NOMO-1 (cell line): ENCODE results near the gene FAM8A1.
"Not testable (repeated sequence)": the region's sequence is repeated elsewhere in the genome, so short reads cannot be mapped to it uniquely, and the experiment has no call there.

ENCODE experiments used
- DNase-seq, 2 experiments: peaks; one replicate each; lab custom pipeline; 2025; ENCODE audit not compliant: unreplicated experiment in 2 of 2; lab: John Stamatoyannopoulos, UW

The FAM8A1 gene, protein sequence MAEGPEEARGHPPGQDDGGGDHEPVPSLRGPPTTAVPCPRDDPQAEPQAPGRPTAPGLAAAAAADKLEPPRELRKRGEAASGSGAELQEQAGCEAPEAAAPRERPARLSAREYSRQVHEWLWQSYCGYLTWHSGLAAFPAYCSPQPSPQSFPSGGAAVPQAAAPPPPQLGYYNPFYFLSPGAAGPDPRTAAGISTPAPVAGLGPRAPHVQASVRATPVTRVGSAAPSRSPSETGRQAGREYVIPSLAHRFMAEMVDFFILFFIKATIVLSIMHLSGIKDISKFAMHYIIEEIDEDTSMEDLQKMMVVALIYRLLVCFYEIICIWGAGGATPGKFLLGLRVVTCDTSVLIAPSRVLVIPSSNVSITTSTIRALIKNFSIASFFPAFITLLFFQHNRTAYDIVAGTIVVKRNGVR

DNA sequence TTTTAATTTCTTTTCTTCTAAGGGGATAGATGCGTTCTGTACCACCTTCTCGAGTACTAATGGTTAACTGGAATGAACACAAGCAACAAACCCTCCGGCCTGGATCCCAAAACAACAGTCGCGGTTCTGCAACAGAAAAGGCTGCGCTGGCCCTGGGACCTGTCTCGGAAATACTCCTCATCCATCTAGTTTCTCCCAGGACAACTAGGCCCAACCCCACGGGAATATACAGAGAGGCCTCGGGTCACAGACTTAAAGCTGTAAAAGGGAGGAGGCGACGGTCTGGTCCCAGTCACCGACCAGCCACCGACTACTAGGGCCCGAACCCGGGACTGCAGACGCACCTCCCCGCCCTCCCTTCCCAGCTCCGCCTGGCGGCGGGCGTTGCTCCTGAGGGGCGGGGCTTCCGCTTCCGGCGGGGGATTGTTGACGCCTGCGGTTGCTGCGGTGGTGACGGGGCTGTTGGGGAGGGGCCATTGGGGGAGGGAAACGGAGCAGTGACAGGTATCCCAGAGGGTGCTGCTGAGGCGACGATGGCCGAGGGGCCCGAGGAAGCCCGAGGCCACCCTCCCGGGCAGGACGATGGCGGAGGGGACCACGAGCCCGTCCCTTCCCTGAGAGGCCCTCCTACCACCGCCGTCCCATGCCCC, at the start of gene FAM8A1:
Gene FAM8A1, plus strand, starts transcription at position 426 of the 650 bp plus-strand sequence. Its CDS starts 108 bp downstream, at position 534.
- DNase-seq, result peak; percentile 75 to 86

DNA sequence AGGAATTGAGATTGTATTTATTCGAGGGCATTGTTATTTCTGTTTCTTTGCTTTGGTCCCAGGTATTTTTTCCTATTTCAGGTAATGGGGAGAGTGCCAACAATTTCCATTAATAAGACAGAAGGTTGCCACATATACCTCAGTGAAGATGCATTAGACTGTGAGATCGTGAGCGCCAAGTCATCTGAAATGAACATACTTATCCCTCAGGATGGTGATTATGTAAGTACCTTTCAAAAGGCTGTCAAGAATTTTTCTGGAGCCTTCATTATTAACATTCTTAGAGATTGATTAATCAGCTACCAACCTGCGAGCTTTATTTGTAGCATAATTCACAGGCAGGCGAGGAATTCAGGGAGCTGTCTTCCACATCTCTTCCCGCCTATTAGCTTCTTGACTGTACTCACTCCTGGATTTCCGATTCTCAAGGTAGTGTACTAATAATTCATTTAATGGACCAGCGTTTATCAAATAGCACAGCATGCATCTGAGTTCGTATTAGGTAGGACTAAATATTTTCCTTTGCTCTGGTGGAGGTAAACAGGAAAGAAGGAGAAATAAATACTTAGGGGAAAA, 48.6 kb upstream of the FAM8A1 start:
- DNase-seq, result no peak

DNA sequence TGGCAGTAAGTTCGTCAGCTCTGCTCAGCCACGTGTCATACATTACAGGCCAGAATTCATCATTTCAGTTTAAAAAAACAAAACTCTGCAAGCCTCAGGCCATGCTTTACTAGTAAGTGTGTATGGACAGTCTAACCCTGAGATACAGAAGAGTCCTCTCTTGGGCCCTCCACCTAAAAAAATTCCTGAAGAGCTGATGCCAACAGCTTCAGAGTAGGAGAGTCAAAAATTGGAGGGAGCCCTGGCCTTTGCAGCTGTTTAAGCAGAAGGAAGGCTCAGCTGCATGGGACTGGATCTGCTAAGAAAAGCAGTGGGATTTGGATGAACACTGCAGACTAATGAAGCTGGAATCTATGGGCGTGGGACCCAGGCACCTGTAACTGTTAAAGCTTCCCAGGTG, 47.2 kb upstream of the FAM8A1 start:
- DNase-seq, result no peak

DNA sequence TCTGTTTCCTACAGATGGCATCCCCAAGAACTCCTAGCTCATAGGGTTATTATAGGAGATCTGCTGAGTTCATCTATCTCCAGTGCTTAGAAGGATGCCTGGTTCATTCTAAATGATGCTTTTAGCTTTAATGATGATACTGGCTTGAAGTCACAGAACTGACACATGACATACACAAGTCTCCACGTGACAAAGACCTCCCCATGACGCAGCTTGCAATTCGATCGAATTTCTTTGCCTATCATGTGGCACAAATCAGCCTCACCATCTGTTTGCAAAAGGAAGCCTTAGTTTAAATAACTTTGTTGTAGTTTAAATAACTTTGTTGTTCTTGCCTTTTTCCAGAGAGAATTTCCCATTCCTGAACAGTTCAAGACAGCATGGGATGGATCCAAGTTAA, 44.1 kb upstream of the FAM8A1 start:
- DNase-seq, result no peak

DNA sequence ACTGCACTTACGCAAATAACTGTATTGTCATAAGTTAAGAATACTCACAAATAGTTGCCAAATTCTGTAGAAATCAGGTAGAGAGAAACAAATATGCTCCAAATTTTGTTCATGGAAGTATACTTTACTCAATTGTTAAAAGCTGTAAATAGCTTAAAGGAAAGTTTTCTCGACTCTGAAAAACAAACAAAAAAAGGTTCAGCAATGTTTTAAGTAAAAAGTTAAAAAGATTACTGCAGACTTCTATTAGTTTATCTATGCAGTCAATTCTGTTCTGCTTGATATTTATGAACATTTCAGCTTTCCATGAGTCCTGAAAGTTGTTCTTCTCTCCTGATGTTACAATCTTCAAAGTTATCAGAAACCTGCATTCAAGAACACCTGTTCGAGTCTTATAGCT, 37.5 kb upstream of the FAM8A1 start:
- no peak for DNase-seq

DNA sequence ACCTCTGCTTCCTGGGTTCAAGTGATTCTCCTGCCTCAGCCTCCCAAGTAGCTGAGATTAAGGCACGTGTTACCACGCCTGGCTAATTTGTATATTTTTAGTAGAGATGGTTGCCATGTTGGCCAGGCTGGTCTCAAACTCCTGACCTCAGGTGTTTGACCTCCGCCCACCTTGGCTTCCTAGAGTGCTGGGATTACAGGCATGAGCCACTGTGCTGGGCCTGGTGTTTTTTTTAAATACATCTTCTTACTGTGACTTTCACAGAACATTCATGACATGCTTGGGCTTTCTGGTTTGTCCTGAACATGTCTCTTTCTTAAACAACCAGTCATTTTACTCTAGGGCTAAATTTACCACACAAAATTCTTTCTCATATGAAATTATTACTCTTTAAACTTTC, 34.7 kb upstream of the FAM8A1 start:
- DNase-seq, result no peak

DNA sequence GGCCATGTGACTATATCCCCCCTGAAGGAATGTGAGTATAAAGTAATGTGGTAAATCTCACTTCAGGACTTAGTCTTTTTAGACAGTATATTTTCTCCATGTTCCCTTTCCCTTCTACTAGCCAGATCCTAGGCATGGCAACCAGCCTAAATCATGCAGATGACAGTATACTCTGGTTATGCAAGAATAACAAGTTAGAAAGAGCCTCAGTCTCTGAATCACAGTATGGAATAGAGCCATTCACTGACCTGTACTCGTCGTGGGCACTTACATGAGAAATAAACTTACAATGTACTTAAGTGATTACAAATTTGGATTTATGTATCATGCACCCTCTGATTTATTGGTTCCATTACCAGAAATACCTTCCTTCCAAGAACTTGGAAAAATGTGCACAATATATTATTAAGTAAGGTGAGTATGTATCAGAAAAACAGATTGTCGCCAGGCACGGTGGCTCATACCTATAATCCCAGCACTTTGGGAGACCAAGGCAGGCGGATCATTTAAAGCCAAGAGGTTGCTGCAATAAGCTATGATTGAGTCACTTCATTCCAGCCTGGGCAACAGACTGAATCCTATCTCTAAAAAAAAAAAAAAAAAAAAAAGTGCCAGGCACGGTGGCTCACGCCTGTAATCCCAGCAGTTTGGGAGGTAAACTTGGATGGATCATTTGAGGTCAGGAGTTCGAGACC, 25.1 kb upstream of the FAM8A1 start:
- DNase-seq, result no peak

DNA sequence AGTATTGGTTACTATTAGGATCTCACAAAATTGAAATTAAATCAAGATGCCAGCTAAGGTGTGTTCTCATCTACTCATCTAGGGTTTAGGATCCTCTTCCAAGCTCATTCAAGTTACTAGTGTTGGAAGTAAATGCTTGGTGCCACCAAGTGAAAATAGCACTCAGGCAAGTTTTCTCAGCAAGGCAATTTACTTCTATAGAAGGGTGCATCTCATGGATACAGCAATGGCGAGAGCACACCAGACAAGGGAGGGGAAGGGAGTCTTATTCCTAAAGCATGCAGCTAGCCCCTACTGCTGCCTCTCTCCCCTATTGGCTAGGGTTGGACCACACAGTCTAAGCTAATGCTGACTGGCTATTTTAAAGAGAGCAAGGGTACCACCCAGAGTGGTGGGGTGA, 23.0 kb upstream of the FAM8A1 start:
- DNase-seq, result no peak

DNA sequence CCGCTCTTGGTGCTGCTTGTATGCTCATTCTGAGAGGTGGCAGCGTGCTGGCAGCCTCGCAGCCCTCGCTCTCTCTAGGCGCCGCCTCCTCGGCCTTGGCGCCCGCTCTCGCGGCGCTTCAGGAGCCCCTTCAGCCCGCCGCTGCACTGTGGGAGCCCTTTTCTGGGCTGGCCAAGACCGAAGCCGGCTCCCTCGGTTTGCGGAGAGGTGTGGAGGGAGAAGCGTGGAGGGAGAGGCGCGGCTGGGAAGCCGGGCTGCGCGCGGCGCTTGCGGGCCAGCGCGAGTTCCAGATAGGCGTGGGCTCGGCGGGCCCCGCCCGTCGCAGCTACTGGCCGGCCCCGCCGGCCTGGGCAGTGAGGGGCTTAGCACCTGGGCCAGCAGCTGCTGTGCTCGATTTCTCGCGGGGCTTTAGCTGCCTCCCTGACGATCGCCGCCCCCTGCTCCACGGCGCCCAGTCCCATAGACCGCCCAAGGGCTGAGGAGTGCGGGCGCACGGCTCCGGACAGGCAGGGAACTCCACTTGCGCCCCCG, 19.5 kb upstream of the FAM8A1 start:
- no peak for DNase-seq

DNA sequence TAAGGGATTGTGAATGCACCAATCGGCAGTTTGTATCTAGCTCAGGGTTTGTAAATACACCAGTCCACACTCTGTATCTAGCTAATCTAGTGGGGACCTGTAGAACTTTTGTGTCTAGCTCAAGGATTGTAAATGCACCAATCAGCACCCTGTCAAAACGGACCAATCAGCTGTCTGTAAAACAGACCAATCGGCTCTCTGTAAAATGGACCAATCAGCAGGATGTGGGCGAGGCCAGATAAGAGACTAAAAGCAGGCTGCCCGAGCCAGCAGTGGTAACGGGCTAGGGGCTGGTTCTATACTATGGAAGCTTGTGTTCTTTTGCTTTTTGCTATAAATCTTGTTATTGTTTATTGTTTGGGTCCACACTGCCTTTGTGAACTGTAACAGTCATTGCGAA, 18.8 kb upstream of the FAM8A1 start:
- not testable (repeated sequence) for DNase-seq

DNA sequence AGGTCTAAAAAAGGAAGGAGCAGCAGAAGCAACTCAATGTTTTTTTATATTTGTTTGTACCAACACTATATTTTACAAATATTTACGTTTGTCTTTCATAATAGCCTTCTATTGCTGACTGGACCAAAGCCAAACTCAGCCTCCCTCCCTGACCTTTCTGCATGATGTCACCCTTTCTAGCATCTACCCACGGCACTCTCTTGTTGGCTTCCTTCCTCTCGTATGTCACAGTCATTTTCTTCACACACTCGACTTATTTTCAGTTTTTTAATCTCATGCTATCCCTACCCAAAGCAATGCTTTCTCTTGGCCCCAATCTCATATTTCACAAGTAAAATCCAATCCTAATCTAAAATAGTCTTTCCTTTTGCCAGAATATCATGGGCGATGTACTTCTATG, 16.3 kb upstream of the FAM8A1 start:
- no peak for DNase-seq

DNA sequence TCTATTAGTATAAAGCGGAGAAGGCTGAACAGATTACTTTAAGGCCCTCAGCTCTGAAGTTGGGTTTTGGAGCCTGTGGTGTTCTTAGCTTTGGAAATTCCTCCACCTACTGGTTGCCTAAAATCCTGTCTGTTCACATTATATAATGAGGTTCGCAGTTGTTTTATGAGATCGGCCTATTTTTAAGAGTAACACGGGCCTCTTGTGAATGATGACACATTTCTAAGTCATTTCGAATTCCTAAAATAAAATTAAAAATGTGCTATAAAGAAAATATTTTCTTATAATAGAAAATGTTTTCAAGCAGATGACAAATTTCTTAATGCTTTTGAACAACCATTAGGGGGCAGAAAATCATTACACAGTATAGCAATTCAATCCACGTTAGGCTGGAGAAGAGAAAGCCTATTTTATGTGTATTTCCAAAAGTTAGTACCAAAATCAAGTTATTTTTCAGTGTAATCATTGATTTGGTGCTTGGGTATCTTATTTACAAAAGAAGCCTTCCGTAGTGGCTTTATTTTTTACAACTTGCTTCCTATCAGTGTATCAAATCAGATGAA, 15.8 kb upstream of the FAM8A1 start:
- DNase-seq, result peak; percentile 49 to 78

DNA sequence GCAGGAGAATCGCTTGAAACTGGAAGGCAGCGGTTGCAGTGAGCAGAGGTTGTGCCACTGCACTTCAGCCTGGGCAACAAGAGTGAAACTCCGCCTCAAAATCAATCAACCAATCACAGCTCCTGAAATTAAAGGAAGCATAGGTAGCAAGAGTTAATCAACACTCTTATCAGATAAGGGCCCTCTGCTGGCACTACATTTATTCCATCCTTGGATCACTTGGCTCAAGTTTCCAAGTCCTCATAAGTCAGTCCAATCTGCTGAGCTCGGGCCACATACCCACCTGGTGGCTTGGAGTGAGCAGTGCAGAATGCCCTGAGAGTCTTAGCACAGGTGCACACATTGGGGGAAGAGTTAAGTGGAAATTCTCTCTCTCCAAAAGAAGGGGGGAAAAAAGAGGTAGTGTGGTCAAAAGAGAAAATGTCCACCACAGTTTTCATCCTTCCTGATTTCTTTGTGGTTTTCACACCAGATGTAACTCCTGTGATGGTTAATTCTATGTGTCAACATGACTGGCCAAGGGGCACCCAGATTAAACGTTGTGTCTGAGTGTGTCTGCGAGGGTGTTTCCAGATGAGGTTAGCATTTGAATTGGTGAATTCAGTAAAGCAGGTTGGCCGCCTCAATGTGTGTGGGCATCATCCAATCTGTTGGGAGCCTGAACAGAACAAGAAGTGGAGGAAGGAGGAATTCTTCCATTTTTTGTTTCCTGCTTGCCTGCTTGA, 14.2 kb upstream of the FAM8A1 start:
- peak; percentile 23 to 38 for DNase-seq

DNA sequence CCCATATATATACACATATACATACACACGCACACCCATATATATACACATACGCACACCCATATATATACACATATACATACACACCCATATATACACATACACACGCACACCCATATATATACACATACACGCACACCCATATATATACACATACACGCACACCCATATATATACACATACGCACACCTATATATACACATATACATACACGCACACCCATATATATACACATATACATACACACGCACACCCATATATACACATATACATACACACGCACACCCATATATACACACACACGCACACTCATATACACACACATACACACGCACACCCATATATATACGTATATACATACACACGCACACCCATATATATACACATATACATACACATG, 13.5 kb upstream of the FAM8A1 start:
- not testable (repeated sequence) for DNase-seq

DNA sequence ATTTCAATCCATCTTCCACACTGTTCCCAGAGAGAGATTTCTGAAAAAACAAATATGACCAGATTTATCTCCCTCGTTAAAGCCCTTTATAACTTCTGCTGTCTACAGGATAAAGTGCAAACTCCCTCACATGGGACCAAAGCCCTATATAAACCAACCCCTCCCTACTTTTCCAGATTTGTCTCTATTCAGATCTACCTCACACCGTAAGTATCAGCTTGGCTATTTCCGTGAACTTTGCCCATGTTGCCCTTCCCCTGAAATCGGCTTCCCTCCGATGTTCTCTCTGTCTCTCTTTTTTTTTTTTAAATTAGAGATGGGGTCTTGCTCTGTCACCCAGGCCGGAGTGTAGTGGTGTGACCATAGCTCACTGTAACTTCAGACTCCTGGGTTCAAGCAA, 12.1 kb upstream of the FAM8A1 start:
- no peak for DNase-seq

DNA sequence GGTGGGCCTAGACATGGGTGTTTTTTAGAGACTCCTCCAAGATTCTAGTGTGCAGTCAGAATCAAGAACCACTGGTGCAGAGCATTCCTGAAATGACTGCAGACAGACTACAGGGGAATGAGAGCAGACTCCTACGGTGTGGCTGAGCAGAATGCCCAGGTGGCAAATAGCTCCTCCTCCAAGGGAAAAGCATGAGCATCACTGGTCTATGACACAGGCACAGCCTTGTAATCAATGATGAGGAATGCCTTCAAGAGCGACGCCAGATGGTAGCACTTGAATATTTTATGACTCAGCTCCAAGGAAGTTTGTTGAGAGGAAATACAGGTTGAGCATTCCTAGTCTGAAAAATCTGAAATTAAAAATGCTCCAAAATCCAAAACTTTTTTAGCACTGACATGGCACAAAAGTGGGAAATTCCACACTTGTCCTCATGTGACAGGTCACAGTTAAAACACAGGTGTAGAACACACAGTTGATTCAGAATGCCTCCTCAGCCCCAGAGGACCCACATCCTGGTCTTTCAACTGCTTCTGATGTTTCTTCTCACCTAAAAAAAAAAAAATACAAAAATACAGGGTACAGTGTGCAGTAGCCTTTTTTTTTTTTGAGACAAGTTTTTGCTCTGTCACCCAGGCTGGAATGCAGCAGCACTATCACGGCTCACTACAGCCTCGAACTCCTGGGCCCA, 10.6 kb upstream of the FAM8A1 start:
- DNase-seq, result no peak

DNA sequence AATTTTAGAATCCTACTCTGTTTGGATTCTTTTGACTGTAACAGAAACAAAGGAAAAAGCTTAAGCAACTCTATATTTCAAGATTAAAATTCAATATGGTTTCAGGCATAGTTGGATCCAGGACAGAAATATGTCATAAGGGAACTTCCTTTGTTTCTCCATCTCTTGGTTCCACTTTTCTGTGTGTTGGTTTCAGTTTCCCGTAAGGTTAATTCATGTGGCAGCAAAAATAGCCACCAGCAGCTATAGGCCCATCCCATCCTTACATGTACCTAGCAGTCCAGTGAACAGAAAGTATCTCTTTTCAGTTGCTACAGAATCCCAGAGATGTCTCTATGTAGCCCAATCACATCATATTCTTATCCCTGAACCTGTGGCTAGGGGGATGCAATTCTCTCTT, 8.8 kb upstream of the FAM8A1 start:
- peak; percentile 24 to 83 for DNase-seq

DNA sequence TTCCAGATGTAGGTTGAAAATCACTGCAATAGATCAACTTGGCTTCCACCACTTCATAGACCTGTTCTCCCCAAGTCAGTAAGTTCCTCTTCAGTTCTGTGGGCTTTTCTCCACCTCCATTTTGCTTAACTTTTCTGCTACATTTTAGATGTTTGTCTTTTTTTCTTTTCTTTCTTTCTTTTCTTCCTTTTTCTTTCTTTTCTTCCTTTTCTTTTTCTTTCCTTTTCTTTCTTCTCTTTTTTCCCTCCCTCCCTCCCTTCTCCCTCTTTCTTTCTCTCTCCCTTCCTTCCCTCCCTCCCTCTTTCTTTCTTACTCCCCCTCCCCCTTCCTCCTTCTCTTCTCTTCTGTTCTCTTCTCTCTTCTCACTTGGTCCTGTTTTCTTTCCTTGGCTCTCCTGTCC, 6.9 kb upstream of the FAM8A1 start:
- no peak for DNase-seq

DNA sequence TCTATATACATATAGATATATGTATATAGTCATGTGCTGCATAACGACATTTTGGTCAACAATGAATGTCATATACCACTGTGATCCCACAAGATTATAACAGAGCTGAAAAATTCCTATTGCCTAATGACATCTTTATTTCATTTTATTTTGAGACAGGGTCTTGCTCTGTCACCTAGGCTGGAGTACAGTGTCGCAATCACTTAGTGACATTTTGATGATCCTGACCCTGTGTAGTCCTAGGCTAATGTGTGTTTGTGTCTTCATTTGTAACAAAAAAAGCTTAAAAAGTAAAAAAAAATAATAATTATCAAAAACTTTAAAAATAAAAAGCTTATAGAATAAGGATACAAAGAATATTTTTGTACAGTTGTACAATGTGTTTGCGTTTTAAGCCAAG, 4.0 kb upstream of the FAM8A1 start:
- no peak for DNase-seq
